Astrocyte of the hippocampus (primary cell): ENCODE data around the gene THADA.
"Not testable (repeated sequence)": the region's sequence is repeated elsewhere in the genome, so short reads cannot be mapped to it uniquely, and the experiment has no call there.

Source experiments
- DNase-seq: peaks from one replicate; pipeline ENCODE4 v3.0.0; 2011; ENCODE audit warnings: low read depth, low spot score

THADA gene

GRCh38 chr2:43605079-43605655, 9.3 kb upstream of the THADA start:
- peak; percentile 64 for DNase-seq

- no peak for DNase-seq
Measured at GRCh38 chr2:43604674-43605073, 8.8 kb upstream of the THADA start.

DNA sequence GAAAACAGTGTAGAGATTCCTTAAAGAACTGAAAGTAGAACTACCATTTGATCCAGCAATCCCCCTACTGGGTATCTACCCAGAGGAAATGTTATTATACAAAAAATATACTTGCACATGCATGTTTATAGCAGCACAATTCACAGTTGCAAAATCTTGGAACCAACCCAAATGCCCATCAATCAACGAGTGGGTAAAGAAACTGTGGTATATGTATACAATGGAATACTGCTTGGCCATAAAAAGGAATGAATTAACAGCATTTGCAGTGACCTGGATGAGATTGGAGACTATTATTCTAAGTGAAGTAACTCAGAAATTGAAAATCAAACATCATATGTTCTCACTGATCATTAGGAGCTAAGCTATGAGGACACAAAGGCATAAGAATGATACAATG, 4.8 kb upstream of the THADA start:
- DNase-seq: not testable (repeated sequence)

GRCh38 chr2:43594875-43595274, 963 bp downstream of the THADA start:
- DNase-seq: no peak

DNA sequence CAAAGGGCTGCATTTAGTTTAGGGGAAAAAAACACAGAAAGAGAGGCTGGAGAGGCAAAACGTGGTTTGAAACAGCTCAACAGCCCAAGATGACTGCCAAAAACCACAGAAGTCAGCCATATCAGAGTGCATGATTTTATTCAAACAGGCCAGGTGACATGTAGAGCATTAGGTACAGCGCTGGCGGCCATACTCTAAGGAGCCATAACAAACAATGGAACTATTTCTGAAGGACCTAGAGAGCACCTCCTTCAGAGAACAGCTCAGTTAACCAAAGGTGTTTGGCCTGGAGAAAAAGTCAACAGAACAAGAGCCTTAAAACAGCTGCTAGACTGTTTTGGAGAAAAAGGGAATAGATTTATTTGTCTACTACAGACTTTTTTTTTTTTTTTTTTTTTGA, 2.6 kb downstream of the THADA start:
- DNase-seq: no peak

GRCh38 chr2:43592443-43592842, 3.4 kb downstream of the THADA start:
- peak; percentile 65 for DNase-seq

GRCh38 chr2:43585708-43586107, 10.1 kb downstream of the THADA start:
- no peak for DNase-seq

DNA sequence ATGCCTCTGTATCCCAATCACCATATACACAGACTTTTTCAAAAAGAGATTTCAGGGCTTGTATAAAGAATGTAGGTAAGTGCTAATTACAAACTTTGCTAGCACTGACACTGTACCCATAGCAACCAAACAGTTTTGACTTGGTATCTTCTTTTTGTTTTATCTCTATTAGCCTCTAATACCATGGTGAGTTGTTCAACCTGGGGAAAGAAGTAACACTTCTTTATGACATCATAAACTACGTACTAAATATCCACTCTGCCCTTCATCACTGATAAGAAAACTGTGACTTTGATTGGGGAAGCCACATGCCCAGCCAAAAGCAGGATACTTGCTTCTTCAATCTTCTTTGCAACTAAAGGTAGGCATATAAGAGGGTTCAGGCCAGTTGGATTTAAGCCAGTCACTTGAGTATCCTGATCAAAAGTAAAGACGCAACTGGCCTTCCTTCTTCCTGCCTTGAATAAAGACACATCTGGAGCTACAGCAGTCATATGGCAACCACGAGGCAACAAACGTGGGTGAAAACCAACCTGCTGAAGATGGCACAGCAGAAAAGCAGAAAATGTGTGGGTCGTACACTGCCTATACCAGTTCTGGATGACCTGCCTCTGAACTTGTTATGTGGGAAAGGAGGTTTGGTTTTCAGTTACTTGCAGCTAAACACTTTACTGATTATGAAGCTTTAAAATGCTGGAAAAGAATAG, 16.4 kb downstream of the THADA start:
- DNase-seq: no peak

DNA sequence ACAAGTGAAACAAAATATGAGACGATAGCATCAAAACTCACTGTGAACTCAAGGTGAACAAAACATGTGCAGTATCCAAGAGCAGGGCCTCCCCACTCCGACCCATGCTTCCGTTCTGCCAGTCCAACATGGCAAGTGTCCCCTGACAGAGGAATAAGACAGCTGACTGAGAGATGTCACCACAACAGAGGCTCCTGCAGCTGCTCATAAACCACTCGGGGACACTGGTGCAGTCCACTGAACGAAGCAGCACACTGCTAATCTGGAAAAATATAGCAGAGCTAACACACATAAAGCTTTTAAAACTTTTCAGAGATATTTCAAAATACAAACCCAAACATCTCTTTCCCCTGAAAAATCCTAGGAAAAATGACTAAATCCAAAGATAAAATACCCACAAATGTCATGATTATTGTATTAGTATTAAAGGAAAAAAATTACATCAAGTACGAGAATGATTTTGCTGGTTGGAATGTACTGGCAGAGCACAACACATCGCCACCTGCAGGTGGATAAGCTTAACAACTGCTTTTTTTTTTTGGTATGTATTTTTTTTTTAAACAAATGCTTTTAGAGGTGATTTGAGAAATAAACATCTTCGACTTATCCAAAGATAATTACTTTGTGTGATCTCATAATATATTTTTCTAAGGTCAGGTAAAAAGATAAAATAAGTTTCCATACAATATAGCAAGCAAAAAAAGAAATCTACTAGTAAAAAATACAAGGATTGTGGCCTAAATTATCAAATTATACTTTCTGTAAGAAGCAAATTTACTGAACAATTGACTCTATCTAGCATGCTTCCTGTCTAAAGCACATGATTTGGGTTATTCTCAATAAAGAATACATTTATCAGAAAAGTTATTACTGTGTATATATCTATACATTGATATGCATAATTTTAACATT, 18.6 kb downstream of the THADA start:
- peak; percentile 71 for DNase-seq

DNA sequence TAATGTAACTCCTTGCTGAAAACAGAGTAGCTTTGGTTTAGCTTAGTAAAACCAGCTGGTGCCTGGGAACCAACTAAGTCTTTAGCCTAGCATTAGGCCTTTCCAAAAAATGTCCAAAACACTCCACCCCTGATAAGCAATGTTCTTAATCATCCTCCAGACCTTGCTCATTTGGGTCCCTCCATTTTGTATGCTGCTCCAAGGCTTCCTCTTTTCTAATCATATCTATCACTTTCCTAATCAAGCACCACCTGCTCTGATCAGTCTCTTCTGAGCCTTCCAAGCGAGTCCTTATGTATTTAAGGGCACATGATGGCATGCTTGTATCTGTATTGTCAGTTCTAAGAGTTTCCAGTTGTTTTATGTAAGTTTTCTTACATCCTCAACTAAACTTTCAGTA, 23.6 kb downstream of the THADA start:
- no peak for DNase-seq

- no peak for DNase-seq
Measured at GRCh38 chr2:43569921-43570320, 25.9 kb downstream of the THADA start.

DNA sequence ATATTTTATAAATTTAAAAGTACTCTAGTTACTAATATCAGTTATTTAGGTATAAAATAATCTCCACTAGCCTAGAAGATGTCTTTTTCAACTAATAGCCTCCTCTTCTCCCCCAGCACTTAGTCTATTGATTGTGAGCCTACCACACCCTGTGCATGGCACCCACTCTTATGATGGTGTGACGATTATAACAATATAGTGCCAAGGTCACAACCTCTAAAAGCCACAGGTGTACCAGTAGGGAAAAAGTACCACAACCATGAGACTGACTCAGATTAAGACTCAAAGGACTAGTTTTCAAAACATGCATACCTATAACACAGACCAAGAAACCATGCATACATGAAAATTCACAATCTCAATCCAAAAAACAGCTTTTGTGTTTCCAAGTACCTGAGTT, 27.6 kb downstream of the THADA start:
- DNase-seq: no peak

DNA sequence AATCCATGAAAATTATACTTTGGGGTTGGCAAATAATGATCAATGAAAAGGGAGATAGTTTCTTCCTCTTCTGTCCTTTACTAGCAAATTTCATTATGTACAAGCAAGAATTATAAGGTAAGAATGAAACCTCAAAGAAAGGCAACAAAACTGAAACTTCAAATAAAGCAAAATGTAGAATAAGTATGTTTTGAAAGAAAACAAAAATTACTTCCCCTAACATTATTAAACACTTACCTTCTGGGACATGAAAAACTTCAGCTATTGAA, 29.4 kb downstream of the THADA start:
- DNase-seq: no peak

GRCh38 chr2:43563679-43564078, 32.2 kb downstream of the THADA start:
- DNase-seq: no peak

DNA sequence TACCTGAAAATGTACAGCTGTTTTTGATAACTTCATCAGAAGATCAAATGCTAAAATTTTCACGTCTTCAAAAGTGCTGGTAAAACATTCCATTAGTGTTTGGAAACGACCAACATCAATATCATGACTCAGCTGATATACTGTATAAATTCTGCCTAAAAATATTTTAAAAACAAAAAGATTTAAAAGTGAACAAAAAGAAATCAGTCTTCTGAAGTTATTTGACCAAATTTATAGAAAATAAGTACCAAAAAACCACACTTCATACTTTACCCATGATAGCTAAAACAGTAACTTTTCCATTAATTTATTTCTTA, 35.6 kb downstream of the THADA start:
- DNase-seq: no peak

GRCh38 chr2:43559391-43560230, 36.2 kb downstream of the THADA start:
- no peak for DNase-seq

DNA sequence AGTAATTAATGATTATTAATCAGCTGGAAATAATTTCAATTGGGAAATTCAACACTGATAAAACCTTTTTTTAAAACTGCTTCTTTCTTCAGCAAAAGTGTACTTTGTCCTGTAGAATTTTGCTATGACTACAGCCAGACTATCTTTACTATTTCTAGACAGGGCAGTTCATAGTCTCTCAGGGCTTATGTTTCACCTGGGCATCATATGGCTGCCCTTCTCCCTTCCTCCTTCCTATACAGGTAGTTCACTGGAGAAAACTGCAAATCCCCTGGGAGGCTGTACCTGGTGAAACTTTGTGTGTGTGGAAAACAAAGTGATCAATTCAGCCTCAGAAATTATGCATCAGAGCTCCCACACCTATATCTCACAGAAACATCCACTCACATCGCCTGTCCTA, 38.6 kb downstream of the THADA start:
- no peak for DNase-seq

GRCh38 chr2:43556256-43556655, 39.6 kb downstream of the THADA start:
- DNase-seq: no peak

- DNase-seq: no peak
Measured at GRCh38 chr2:43553341-43553855, 42.4 kb downstream of the THADA start.

DNA sequence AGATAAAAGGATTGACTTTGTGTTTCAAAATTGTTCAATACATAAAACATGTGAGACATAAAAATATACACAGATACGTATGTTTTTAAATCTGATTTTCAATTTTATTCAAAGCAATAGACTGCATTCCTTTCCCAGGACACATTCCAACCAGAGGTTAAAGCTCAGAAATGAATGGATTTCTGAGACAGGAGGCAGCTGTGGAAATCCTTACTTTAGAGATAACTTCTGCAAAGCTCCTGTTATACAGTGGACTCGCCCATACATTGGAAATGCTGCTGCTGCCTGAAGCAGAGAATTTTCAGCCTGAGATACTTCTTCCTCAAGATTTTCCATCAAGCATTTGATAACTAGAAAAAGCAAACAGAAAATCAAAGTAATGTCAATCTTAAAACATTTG, 43.8 kb downstream of the THADA start:
- no peak for DNase-seq

GRCh38 chr2:43548381-43548780, 47.5 kb downstream of the THADA start:
- DNase-seq: not testable (repeated sequence)
